IPS DF 6.9 (cell line): Measurements from ENCODE around the gene IREB2.

Experiments used
- DNase-seq: peaks from one replicate; pipeline ENCODE4 v3.0.0-alpha.2; 2013; ENCODE audit warnings: low read depth, low spot score
- H3K27ac ChIP-seq: one replicate; pipeline ENCODE4 v1.5.1; 2013; ENCODE audit warnings: low read length, control low read depth
- H3K27me3 ChIP-seq: 2 replicates; pipeline ENCODE4 v1.6.1; 2013; ENCODE audit warnings: mild to moderate bottlenecking, low read length; ENCODE audit not compliant: control insufficient read depth, insufficient read depth
- H3K36me3 ChIP-seq: 2 replicates; pipeline ENCODE4 v1.6.1; 2013; ENCODE audit warnings: low read length; ENCODE audit not compliant: control insufficient read depth, insufficient read depth
- H3K4me1 ChIP-seq: 2 replicates; pipeline ENCODE4 v1.6.1; 2013; ENCODE audit warnings: low read length; ENCODE audit not compliant: control insufficient read depth, insufficient read depth
- H3K4me3 ChIP-seq: 2 replicates; pipeline ENCODE4 v1.5.1; 2013; ENCODE audit warnings: mild to moderate bottlenecking, low read length
- H3K9me3 ChIP-seq: 2 replicates; pipeline ENCODE4 v1.6.1; 2013; ENCODE audit warnings: low read length, inconsistent platforms; ENCODE audit not compliant: control insufficient read depth, insufficient read depth
- WGBS: extraction: QIAGEN DNeasy Blood & Tissue Kit; methylation state at CpG from one replicate; pipeline ENCODE4 v1.1.7; 2013; ENCODE audit warnings: mixed read lengths, missing lambda C conversion rate; ENCODE audit not compliant: insufficient read length, insufficient coverage; 5-methylcytosine and 5-hydroxymethylcytosine counted together

IREB2 gene

DNA sequence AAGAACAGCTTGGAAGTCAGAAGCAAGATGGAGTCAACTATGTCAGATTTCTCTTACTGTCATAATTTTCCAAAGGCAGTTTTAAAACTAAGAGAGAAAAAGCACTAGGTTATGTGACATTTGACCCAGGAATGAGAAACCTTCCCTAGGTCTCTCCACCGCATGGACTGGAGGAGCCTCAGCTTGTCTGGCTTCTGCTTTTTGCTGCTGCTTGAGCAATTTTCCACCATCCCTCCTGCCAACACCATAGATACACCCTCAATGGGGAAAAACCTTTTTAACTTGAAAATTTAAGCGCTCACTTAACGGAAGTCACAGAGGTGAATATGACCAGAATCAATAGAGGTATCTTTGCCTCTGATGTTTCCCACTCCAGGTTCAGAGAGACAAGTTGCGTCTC lies 17.8 kb upstream of the IREB2 start:
- no peak overlapping the region for H3K4me3 ChIP-seq
- no peak for DNase-seq
- no CpG with 5 or more reads among the region's 4 CpGs for WGBS

GRCh38 chr15:78420766-78421165 lies 17.2 kb upstream of the IREB2 start:
- Histone ChIP-seq H3K9me3 (no peaks in the 10 kb centered on the region), H3K36me3 (no peaks in the 10 kb centered on the region), H3K27ac (no peak overlapping the region), H3K27me3 (no peaks in the 10 kb centered on the region), H3K4me1 (no peaks in the 10 kb centered on the region), H3K4me3 (no peak overlapping the region)
- DNase-seq: no peak
- WGBS: no CpG with 5 or more reads among the region's 8 CpGs

More for the DNA sequence above, 17.8 kb upstream of the IREB2 start:
- no peaks in the 10 kb centered on the region for H3K27me3 ChIP-seq
- H3K27ac ChIP-seq: no peak overlapping the region
- no peaks in the 10 kb centered on the region for H3K36me3 ChIP-seq
- H3K4me1 ChIP-seq: no peaks in the 10 kb centered on the region
- no peaks in the 10 kb centered on the region for H3K9me3 ChIP-seq

DNA sequence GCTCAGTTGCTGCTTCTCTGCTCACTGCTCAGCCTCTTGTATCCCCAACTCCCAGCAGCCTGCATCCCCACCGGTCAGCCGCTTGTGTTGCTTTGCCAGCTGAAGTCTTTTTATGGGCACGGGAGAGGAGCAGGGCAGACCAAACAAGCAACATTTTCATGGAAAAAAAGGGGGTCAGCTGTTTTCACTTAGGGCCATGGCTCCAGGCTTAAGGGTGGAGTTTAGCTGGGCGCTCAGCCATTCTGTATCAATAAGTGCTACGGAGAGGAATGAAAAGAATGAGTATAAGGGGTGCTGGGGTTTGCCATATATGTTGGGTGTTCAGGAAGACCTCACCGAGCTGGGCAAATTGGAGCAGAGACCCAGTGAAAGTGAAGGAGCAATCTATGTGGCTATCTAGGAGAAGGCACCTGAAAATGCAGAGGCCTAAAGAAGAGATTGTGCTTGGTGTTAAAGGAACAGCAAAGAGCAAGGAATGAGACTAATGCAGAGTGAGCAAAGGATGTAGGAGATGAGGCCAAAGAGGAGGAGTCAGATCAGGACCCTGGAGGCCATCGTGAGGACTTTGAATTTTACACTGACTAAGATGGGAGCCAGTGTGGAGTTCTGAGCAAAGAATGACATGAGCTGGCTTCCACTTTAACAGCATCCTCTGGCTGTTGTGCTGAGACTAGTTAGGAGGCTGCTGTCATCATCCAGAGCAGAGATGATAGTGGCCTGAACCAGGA lies 16.6 kb upstream of the IREB2 start:
- H3K4me3 ChIP-seq: no peak overlapping the region
- DNase-seq: no peak
- H3K27me3 ChIP-seq: no peaks in the 10 kb centered on the region
- H3K36me3 ChIP-seq: no peaks in the 10 kb centered on the region
- no peaks in the 10 kb centered on the region for H3K9me3 ChIP-seq
- WGBS: no CpG with 5 or more reads among the region's 7 CpGs
- no peak overlapping the region for H3K27ac ChIP-seq
- no peaks in the 10 kb centered on the region for H3K4me1 ChIP-seq

DNA sequence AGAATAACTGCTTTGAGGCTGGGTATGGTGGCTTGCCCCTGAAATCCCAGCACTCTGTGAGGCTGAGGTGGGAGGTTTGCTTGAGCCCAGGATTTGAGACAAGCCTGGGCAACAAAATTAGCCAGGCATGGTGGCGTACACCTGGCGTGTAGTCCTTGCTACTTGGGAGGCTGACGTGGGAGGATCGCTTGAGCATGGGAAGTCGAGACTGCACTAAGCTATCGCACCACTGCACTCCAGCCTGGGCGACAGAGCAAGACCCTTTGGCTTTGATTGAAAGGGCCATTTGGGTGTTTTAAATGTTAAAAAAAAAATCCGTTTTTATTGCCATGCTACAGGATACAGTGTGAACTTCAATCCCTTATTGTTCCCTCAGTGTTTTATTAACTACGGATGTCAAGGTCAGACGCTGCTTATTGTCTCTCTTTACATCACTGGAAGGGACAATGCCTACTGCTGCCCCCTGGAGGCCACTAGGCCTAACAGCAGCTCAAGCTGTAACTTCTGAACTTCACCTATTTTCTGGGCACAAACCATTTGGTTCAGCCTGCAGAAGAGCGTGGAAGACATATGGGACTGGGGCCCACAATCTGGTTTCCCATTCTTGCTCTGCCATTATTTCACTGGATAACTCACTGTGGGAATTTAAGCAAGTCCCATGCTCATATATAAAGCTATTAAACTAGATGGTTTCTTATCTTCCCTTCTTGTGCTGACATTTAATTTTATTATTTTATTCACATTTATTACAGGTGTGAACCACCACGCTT lies 15.3 kb upstream of the IREB2 start:
- Histone ChIP-seq H3K36me3 (no peaks in the 10 kb centered on the region), H3K4me3 (no peak overlapping the region), H3K27ac (no peak overlapping the region), H3K4me1 (no peaks in the 10 kb centered on the region), H3K9me3 (no peaks in the 10 kb centered on the region), H3K27me3 (no peaks in the 10 kb centered on the region)
- WGBS: no CpG with 5 or more reads among the region's 12 CpGs
- DNase-seq: no peak

DNA sequence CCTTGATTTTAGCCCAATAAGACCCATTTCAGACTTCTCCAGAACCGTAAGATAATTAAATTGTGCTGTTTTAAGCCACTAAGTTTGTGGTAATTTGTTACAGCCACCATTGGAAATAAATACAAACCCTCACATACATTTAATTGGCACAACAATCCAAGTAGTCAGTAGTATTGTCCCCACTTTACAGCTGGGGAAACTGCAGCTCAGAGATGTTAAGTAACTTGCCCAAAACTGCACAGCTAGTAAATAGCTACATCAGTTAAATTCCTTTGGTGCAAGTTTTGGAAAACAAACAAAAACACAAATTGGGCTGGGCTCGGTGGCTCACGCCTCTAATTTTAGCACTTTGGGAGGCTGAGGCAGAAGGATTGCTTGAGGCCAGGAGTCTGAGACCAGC lies 13.3 kb upstream of the IREB2 start:
- Histone ChIP-seq H3K4me1 (no peaks in the 10 kb centered on the region), H3K27ac (no peak overlapping the region), H3K9me3 (no peaks in the 10 kb centered on the region), H3K4me3 (no peak overlapping the region), H3K27me3 (no peaks in the 10 kb centered on the region), H3K36me3 (no peaks in the 10 kb centered on the region)
- no CpG with 5 or more reads among the region's 3 CpGs for WGBS
- DNase-seq: no peak

- H3K36me3 ChIP-seq: no peaks in the 10 kb centered on the region
- H3K4me3 ChIP-seq: no peak overlapping the region
- no peaks in the 10 kb centered on the region for H3K9me3 ChIP-seq
- no peak for DNase-seq
- no peak overlapping the region for H3K27ac ChIP-seq
- H3K4me1 ChIP-seq: no peaks in the 10 kb centered on the region
- H3K27me3 ChIP-seq: no peaks in the 10 kb centered on the region
- no CpG with 5 or more reads among the region's 1 CpG for WGBS
Measured at GRCh38 chr15:78425643-78426042, 12.4 kb upstream of the IREB2 start.

- H3K36me3 ChIP-seq: no peaks in the 10 kb centered on the region
- no peaks in the 10 kb centered on the region for H3K9me3 ChIP-seq
- no peak overlapping the region for H3K27ac ChIP-seq
- no peaks in the 10 kb centered on the region for H3K4me1 ChIP-seq
- no peak for DNase-seq
- no CpG with 5 or more reads among the region's 5 CpGs for WGBS
- no peaks in the 10 kb centered on the region for H3K27me3 ChIP-seq
- no peak overlapping the region for H3K4me3 ChIP-seq
Measured at GRCh38 chr15:78426300-78426699, 11.7 kb upstream of the IREB2 start.

- Histone ChIP-seq H3K27ac (no peak overlapping the region), H3K4me1 (no peaks in the 10 kb centered on the region), H3K27me3 (no peaks in the 10 kb centered on the region), H3K9me3 (no peaks in the 10 kb centered on the region), H3K4me3 (no peak overlapping the region), H3K36me3 (no peaks in the 10 kb centered on the region)
- no peak for DNase-seq
Measured at GRCh38 chr15:78427953-78428352, 10.1 kb upstream of the IREB2 start.

DNA sequence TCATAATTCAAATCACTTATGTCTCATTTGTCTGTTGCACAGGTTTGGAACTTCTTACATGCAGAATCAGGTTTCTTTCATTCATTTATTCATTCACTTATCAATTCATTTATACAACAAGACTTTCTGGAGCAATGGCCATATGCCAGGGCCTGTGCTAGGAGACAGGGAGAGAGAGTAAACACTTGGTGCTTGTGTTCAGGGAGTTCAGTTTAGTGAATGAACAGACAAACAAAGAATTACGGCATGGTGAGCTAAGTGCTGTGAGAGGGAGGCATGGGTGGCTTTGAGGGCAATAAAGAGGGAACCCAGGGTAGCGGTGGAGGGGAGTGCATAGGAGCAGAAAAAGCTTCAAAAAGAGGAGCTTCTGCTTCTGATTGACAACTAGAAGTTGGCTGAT lies 8.5 kb upstream of the IREB2 start:
- H3K27ac ChIP-seq: no peak overlapping the region
- no peaks in the 10 kb centered on the region for H3K4me1 ChIP-seq
- WGBS: no CpG with 5 or more reads among the region's 2 CpGs
- H3K4me3 ChIP-seq: no peak overlapping the region
- DNase-seq: no peak
- no peaks in the 10 kb centered on the region for H3K36me3 ChIP-seq
- no peaks in the 10 kb centered on the region for H3K9me3 ChIP-seq
- no peaks in the 10 kb centered on the region for H3K27me3 ChIP-seq

DNA sequence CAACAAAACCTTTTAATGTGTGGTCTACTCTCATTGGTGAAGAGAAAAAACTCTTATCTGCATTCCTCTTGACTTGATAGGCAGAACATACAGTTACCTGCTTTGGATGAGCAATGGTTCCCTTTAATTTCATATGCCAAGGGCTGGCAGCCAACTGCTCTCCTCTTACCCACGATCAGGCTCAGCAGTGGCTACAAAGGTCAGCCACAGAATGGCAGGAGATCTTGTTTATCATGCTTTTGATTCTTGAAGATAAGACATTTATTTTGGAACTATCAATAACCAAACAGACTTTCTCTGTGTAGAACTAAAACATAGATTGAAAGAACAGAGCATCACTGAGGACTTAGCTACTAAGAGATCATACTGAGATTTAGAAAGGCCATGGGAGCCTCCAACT lies 6.1 kb upstream of the IREB2 start:
- Histone ChIP-seq H3K27ac (no peak overlapping the region), H3K27me3 (no peaks in the 10 kb centered on the region), H3K4me1 (no peaks in the 10 kb centered on the region), H3K9me3 (no peaks in the 10 kb centered on the region), H3K4me3 (no peak overlapping the region), H3K36me3 (no peaks in the 10 kb centered on the region)
- DNase-seq: no peak
- WGBS: no CpG with 5 or more reads among the region's 1 CpG

DNA sequence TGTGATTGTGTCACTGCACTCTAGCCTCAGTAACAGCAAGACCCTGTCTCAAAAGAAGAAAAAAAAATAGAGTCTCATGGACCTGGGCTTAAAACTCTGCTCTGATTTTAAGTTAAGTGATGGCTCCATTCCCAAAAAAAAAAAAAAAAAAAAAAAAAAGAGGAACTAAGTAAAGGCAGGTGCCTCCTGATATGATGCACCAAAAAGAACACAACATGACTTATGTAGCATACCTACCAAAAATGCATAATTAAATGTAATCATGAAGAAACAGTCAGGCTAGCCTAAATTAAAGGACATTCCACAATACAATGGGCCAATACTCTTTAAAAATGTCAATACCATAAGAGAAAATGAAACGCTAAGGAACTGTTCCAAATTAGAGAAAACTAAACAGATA lies 5.4 kb upstream of the IREB2 start:
- Histone ChIP-seq H3K27me3 (no peaks in the 10 kb centered on the region), H3K9me3 (no peaks in the 10 kb centered on the region), H3K27ac (no peak overlapping the region), H3K4me3 (no peak overlapping the region), H3K36me3 (no peaks in the 10 kb centered on the region), H3K4me1 (no peaks in the 10 kb centered on the region)
- no CpG with 5 or more reads among the region's 1 CpG for WGBS
- no peak for DNase-seq
